T-helper 2 cell (primary cell): Measurements from ENCODE around the gene INPP4B.
A peak's percentile ranks its signal among the peaks of the same experiment; 100 is the strongest.
"Not testable (repeated sequence)": the region's sequence is repeated elsewhere in the genome, so short reads cannot be mapped to it uniquely, and the experiment has no call there.

Experiments used
- DNase-seq, 5 experiments: peaks; one replicate each; pipeline versions ENCODE4 v3.0.0 to v3.0.0-alpha.2; 2012 to 2022

INPP4B gene

DNA sequence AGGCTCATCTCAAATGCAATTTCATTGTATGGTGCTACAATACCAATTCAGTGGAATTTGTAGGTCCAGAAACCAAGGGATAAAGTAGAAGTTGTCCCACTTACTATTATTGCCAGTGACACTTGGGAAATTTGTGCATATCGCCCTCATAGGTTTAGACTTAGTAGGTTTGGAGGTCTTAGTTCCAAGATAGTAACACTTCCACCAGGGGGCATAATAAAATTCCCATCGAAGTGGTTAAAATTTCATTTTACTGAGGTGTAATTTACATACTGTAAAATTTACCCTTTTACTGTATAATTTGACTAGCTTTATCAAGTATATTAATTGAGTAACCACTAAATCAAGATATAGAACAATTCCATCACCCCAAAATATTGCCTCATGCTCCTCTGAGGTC lies 174.6 kb downstream of the INPP4B start:
- no peak for DNase-seq

DNA sequence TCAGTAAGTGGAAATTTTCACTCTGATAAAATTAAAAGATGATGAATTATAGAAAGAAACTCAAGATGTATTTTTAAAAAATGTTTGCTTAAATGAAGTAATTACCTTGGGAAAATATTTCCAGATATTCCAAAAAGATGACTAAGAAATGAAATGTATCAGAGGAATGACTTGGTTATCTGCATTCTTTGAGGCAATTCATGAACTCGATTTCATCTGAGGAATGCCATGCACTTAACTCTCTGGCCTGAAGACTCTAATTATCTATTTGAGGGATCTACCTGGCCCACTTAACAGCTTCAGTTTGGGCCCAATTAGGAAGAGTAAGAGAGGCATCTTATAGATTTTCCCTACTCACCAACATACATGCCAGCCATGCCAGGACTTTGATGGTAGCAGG lies 182.3 kb downstream of the INPP4B start:
- no peak for DNase-seq

DNA sequence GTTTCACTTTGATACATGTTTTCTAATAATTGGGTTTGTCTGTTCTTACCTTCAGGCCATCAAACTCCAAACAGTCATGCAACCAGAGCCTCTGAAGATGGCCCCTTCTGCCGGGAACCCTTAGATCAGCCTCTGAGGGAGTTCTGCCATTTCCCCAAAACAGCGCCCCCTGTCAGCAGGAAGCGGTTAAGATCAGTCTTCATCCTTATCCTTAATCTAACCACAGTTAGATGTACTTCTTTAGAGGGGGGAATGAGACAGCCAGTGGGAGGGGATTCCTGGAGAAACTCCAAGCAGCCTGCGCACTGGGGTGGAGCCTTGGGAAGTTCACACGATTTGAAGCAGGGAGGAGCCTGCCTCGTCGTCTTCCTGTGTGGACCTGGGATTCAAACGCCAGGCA lies 185.4 kb downstream of the INPP4B start:
- DNase-seq: no peak

DNA sequence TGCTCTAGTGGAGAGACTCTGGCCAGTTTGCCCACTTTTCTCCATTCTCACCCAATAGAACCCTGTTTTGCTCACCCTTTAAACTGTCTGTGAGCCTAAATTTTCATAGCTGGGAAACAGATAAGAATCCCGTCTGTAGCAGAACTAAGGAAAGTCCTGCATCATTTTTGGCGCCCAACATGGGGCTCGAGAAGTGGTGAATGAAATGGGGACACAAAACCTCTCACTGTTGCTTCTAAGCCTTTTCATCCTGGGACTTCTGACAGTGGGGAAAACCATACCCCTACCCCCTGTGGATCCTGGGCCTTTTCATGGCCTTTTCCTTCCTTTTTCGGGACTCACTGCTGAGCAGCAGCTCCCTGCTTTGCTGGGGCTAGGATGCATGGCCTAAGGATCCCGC lies 189.9 kb downstream of the INPP4B start:
- DNase-seq: peak in 1 of 5 experiments; percentile 59

DNA sequence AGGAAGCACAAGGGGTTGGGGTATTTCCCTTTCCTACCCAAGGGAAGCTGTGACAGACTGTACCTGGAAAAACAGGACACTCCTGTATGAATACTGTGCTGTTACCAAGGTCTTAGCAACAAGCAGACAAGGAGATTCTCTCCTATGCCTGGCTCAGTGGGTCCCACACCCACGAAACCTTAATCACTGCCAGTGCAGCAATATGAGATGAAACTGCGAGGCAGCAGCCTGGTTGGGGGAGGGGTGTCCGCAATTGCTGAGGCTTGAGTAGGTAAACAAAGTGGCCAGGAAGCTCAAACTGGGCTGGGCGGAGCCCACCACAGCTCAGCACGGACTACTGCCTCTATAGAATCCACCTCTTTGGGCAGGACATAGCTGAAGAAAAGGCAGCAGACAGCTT lies 197.7 kb downstream of the INPP4B start:
- DNase-seq: no peak

DNA sequence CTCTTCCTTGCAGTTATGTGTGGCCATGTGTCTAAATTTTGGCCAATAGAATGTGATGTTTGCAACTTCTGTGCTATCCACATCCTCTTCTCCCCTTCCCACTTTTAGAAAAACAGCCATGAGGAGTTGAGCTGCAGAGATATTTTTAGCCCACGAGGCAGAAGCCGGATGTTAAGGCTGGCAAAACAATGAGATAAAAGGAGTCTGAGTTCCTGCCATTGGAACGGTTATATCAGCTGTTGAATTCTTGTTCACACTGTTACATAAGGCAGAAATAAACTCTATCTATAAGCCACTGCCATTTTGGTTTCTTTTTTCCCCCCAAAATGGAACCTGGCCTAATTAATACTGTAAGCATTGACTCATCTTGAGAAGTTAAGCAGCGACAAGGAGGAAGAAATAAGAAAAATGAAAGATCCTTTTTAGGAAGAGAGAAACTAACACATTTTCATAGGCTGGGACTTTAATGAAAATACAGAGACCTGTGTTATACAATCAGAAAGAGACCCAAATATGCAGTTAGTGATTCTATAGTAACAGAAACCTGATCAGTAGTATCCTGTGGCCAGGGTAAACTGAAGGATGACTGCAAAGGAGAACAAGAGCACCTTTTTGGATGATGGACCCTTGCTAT lies 200.5 kb downstream of the INPP4B start:
- DNase-seq: peak in 1 of 5 experiments; percentile 50

DNA sequence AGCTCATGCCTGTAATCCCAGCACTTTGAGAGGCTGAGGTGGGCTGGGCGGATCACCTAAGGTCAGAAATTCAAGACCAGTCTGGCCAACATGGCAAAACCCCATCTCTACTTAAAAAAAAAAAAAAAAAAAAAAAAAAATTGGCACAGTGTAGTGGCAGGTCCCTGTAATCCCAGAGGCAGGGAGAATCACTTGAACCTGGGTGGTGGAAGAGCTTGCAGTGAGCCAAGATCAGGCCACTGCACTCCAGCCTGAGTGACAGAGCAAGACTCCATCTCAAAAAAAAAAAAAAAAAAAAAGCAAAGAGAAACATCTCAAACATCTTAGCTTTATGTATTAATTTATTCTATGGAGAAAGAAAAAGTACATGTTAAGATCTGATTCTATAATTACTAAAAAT lies 201.5 kb downstream of the INPP4B start:
- DNase-seq: not testable (repeated sequence)

DNA sequence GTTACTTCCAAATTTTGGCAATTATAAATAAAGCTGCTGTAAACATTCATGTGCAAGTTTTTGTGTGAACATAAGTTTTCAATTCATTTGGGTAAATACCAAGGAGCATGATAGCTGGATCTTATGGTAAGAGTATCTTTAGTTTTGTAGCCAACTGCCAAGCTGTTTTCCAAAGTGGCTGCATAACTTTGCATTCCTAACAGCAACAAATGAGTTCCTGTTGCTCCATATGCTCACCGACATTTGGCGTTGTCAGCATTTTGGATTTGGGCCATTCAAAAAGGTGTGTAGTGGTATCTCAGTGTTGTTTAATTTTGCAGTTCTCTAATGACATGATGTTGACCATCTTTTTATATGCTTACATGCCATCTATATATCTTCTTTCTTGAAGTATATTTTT lies 208.5 kb downstream of the INPP4B start:
- no peak for DNase-seq

DNA sequence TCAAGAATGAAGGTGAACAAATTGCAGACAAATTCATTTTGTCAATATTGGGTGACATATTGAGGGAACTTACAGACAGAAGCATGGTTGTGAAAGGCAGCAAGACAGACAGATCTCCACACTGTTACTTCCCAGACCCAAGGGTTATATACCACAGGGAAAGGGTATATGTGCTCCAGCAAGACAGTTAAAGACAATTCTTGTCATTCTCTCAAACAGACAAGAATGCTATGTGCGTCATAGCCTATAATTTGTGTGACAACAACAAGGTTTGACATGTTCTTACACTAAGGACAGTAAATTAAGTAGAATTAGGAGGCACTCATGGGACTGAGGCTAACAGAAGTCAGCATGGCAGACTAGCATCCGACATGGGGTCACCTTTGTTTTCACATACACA lies 214.3 kb downstream of the INPP4B start:
- DNase-seq: no peak

DNA sequence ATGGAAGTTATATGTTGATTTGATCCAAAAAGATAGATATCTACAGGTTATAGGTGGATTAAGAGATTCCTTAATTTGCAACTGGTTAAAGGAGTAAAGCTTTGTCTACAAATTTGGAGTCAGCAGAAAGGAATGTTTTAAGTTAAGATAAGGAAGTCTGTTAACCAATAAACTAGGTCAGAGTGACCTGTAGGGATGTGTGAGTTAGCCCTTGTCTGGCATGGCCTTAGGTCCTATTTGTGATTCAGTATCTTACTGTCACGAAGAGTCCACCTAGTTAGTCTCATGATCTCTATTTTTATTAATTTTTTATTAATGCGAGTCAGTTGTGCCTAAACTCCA lies 230.8 kb downstream of the INPP4B start:
- no peak for DNase-seq

DNA sequence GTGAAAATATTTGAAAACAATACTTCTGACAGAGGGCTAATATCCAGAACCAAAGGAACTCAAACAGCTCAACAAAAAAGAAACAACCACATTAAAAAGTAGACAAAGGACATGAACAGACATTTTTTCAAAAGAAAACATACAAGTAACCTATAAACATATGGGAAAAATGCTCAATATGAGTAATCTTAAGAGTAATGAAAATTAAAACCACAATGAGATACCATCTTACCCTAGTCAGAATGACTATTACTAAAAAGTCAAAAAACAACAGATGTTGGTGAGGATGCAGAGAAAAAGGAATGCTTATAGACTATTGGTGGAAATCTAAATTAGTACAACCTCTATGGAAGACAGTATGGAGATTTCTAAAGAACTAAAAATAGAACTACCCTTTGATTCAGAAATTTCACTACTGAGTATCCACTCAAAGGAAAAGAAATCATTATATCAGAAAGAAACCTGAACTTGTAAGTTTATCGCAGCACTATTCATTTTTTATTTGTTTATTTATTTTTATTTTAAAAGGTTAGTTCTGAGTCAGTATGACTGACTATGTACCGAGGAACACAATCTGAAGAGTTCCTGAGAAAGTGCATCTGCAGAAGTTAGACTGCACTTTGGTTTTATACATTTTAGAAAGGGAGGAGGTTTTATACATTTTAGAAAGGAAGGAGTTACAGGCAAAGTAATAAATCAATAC lies 231.3 kb downstream of the INPP4B start:
- peak in 1 of 5 experiments; percentile 45 for DNase-seq

DNA sequence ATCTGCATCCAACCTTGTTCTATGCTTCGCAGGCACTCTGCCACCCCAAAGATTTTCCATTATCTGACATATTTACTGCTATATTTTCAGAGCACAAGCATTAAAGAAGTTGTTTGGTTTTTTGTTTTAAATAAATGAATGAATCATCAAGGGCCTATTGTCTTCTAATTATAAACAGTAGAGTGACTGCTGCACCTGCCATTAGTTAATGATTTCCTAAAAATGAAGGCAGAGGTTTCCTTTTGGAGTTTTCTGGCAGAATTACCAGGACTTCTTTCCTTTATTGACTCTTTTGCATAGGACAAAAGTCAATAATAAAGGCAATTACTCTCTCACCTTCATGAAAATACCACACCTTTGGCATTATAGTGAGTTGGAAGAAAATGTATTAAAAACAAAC lies 238.1 kb downstream of the INPP4B start:
- DNase-seq: no peak

DNA sequence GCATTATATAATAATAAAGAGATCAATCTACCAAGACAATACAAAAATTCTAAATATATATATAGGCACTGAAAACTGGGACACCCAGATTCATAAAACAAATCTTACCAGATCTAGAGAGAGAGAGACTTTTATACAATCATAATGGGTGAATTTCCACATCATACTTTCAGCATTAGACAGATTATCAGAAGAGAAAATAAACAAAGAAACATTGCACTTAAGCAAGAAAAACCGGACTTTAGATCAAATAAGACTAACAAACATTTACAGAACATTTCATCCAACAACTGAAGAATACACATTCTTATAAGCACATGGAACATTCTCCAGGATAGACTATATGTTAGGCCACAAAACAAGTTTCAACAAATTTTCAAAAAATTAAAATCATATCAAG lies 245.1 kb downstream of the INPP4B start:
- DNase-seq: no peak

DNA sequence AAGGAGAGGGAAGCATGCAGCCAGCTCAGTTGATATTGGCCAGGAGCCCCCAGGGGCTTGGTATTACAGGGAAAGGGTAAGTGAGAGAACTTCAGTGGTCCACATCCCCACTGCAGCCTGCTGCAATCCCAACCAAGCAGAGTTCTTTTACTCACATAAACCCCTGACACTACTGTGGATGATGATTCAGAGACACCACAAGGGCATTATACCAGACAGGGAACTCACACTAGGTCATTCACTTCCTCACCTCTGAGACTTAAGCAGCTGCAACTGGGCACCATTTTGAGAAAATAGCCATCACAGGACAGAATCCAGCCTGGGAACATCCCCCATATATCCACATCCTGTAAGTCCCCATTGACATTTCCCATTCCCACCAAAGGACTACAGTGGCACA lies 248.0 kb downstream of the INPP4B start:
- DNase-seq: no peak

DNA sequence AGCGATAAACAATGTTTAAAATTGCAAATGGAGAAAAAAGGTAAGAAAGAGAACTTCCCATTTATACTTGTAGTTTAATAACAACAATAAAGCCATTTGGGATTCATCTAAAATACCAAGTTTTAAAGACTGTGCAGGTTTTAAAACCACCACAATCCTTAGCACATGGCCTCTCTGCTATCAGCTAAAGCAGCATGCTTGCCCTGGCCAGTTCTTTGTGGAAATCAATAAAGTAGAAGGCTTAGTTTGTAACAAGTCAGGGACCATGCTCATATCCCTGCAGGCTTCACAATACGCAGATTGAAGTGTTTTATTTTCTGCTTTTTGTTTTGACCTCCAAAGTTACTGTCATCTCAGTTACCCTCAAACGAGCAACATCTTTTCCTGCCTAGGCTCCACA lies 249.5 kb downstream of the INPP4B start:
- DNase-seq: no peak

DNA sequence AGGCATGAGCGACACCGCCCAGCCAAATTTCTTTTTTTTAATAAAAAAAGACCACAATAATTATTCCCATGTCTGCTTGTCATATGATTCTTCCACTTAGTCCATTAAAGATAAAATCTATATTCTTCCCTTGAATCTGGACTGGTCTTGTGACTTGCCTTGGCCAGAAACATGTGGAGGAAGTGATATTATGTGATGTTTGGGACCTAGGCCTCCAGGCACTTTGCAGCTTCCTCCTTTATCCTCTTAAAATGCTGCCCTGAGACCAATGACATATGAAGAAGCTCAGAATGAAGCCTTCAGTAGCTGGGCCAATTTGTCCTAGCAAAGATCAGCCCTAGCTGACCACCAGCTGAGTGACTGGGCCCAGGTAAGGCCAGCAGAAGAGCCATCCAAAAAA lies 250.0 kb downstream of the INPP4B start:
- no peak for DNase-seq

DNA sequence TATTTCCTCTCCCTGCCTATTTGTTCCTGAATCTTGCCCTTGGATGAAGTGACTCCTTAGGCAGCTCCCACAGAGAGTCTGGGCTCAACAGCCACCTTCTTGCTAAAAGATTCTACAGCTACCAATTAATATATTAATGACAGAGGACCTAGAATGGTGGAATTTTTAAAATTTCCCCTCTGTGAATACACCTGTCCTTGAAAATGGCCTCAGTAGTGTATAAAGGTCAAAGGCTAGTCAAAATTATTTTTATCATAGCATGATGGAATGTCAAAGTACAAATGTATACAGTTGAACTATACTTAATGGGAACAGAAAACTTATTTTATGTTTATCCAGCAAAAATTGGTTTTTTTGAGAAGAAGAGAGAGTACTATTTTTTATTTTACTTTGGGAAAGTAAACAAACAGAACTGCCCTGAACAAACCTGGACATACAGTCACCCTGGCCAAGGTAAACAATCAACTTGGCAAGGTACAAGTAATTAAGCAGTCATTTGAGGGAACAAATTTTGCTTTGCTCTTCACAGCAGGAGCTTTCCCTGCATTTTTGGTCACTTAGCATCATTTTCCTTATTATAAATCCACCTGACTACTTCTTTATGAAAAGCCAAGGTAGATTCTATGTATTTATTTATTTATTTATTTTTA lies 250.8 kb downstream of the INPP4B start:
- no peak for DNase-seq

DNA sequence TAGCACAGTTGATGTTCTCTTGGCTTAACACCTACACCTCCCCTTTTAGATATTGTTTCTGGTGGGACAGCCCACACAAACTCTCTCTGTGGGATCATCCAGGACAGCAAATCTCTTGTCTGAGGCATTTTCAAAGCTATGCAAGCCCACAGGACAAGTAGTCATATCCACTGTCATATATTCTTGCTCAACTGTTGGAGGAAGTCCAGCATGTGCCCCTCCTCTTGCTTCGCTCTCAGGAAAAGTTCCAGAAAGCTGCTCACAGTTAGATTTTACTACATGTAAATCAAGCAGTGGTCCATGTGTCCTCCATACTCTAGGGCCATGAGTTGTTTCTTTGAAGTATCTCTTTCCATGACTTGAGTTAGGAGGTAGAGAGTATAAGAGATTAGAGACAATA lies 260.7 kb downstream of the INPP4B start:
- DNase-seq: no peak

DNA sequence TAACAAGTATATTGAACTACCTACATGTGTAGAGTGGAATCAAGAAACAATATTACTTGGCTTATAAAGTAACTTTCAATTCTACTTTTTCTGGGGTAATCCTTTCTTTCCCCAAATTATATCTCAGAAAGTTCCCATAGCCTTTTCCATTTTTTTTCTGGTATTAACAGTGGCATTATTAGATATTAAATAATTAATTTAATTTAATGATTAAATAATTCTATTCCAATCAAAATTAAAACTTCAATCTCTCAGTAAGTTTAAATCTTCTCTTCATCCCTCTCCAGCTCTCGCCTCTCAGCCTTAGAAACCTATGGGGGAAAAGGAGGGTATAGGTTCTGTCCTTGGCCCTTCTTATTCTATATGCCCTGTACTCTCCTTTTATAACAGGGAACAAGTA lies 262.4 kb downstream of the INPP4B start:
- DNase-seq: no peak

DNA sequence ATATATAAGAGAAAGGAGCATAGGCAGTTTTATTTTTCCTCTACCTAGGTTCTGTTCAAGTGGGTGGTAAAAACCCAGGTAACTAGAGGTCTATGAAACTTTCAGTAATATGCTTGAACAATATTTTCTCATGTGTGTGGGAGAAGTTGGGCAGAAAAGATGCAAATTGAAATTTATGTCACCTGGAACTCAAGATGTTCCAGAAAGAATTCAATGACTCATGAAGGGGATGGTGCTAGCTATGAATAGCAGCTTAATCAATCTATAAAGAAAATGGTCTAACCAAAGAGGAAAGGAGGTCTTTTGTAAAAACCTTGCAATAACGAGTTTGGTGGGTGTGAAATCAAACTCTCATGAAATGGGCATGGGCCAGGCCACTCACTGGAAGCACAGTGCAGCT lies 263.8 kb downstream of the INPP4B start:
- no peak for DNase-seq

DNA sequence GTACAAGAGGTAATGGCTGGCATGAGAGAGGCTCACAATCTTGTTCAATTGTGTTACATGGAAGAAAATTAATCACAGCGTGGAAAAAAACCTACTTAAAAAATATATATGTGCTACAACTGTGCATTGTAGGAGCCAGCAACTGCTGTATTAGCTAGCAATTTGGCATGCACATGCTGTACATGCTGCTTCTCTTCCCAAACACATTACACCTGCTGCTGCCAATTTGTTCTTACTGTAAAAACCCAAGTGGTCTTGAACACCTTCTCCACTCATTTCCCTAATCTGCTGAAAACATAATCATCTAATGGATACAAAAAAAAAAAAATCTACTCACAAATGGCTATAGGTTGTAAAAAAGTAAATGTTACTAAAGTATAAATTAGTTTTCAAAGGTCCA lies 264.2 kb downstream of the INPP4B start:
- no peak for DNase-seq

DNA sequence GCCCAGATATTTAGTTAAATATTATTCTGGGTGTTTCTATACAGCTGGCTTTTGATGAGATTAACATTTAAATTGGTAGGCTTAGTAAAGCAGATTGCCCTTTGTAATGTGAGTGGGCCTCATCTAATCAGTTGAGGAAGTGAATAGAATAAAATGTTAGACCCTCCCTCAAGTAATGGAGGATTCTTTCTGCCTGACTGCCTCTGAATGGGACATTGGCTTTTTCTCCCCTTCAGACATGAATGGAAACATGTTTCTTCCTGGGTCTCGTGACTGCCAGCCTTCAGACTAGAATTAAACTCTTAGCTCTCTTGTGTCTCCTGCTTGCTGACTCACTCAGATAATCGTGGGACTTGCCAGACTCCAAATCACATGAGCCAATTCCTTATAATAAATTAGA lies 266.7 kb downstream of the INPP4B start:
- no peak for DNase-seq

DNA sequence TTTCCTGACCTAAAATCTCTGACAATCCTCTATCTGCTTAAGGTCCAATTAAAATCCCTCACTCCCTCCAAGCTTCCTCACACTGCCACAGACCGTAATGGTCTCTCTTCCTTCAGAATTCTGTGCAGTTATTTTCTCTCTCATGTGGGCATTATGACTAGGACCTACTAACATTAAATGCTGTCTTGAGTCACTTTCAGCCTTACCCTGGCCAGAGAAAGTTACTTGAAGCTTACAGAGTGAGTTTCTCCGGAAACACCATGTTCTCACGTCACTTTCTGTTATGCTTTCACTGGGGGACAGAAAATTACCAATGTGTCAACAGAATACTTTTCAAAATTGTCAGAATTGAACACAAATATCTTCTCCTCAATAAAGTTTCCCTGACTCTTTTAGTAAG lies 271.8 kb downstream of the INPP4B start:
- DNase-seq: peak in 1 of 5 experiments; percentile 79

DNA sequence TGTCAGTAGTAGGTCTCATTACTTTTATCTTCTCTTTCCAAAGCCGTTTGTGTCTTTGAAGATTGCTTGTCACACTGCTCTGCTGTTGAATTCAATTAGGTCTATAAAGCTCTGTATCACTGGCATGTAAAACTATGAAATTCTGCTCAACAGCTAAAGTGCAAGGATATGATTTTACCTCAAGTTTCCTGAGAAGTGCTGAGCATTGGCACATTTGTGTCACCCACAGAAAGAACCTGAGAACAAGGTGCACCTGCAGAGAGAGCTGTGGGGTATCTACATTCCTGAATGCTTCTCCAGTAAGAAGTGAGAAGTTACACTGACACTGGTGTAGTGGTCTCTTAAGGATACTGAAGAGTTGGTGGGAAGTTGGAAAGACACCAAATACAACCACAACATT lies 274.0 kb downstream of the INPP4B start:
- DNase-seq: peak in 1 of 5 experiments; percentile 79
